Fibroblast of villous mesenchyme (primary cell): ENCODE results near the gene SP110. TPM values are rescaled to one million over a fixed set of nuclear protein-coding genes. Genes with fewer than 3 reads are reported as not detected.

Experiments
- DNase-seq: peaks from one replicate; pipeline ENCODE4 v3.0.0-alpha.2; 2010; ENCODE audit warnings: low read depth
- H3K4me3 ChIP-seq: 2 replicates; pipeline ENCODE4 v1.5.1; 2011; ENCODE audit warnings: low read depth, mild to moderate bottlenecking, low read length
- total RNA-seq: library from RNA; depleted of rRNA; stranded (reverse); fragments of >200 nt; gene quantifications from 2 replicates; pipeline ENCODE4 v1.2.3, GENCODE V29; 2012
- TF ChIP-seq, protein P1 (sequence below): IDR thresholded peaks from 2 replicates; pipeline ENCODE4 v1.5.1; 2012; ENCODE audit warnings: low read depth, mild to moderate bottlenecking, low read length; ENCODE audit not compliant: insufficient read depth

SP110 gene
- total RNA-seq, 1 donor, result 10.4 TPM

DNA sequence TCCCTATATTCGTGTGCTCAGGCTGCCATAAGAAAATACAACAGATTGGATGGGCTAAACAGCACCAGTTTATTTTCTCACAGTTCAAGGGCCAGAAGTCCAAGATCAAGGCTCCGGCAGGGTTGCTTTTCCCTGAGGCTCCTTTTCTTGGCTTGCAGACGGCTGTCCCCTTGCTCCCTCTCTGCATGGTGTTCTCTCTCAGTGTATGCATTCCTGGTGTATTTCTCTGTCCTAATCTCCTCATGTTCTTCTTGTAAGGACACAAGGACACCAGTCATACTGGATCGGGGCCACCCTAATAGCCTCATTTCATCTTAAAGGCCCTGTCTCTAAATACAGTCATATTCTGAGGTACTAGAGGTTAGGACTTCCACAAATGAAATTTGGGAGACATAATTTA is 88.4 kb downstream of the SP110 start:
- no peak overlapping the region for H3K4me3 ChIP-seq
- TF ChIP-seq, protein P1, sequence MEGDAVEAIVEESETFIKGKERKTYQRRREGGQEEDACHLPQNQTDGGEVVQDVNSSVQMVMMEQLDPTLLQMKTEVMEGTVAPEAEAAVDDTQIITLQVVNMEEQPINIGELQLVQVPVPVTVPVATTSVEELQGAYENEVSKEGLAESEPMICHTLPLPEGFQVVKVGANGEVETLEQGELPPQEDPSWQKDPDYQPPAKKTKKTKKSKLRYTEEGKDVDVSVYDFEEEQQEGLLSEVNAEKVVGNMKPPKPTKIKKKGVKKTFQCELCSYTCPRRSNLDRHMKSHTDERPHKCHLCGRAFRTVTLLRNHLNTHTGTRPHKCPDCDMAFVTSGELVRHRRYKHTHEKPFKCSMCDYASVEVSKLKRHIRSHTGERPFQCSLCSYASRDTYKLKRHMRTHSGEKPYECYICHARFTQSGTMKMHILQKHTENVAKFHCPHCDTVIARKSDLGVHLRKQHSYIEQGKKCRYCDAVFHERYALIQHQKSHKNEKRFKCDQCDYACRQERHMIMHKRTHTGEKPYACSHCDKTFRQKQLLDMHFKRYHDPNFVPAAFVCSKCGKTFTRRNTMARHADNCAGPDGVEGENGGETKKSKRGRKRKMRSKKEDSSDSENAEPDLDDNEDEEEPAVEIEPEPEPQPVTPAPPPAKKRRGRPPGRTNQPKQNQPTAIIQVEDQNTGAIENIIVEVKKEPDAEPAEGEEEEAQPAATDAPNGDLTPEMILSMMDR, result no peak
- no peak for DNase-seq

DNA sequence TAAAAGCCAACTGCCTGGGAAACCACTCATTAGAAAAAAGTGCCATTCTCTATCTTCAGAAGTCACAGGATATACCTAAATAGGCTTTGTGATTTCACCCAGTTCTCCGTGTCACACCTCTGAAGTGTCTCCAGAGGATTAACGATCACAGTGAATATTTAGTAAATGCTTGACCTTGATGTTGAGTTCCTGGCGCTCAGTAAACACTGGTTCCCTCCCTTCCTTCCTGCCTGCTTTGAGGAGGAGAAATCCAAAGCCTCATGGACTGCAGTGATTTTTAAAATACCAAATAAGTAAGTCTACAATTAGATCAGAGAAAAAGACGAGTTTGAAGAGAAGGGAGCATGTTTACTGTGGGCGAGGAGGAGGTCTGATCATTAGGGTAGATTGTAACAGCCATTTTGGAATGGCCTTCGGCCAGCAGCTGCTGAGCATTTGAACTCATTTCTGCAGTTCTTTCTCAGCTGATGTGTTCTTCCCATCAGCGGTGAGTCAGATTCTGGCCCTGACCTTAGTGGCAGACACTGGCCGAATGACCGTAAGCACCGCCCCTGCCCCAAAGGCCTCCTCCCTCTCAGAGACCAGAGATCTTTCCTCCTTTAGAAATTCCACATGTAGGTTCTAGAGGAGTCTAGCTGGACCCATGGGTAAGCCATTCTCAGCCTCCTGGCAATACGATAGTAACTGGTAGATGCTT is 89.0 kb downstream of the SP110 start:
- no peak overlapping the region for H3K4me3 ChIP-seq
- peak; percentile 93 for DNase-seq
- TF ChIP-seq, protein P1, result no peak

DNA sequence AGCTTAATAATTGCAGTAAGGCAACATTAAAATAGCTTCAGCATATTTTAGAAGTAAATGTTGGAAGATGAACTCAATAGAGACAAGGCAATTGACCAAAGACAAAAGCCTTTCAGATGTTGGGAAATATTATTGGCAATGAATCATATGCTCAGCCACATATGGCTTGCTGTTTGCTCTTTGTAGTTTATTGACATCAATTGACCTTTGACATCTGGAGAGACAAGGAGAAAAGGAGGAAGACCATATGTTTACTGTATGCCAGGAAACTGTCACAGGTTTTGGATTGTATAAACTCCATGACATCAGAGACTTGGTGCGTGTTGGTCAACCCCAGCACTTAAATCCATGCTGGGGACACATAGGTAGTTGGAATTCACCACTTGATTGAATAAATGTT is 90.4 kb downstream of the SP110 start:
- peak overlapping the region; percentile 26 for H3K4me3 ChIP-seq
- TF ChIP-seq, protein P1, result no peak
- DNase-seq, result peak; percentile 61

- peak; percentile 88 for DNase-seq
- TF ChIP-seq, protein P1, result no peak
- peak overlapping the region; percentile 26 for H3K4me3 ChIP-seq
These were observed 91.0 kb downstream of the SP110 start for GRCh38 chr2:230128623-230129342.

DNA sequence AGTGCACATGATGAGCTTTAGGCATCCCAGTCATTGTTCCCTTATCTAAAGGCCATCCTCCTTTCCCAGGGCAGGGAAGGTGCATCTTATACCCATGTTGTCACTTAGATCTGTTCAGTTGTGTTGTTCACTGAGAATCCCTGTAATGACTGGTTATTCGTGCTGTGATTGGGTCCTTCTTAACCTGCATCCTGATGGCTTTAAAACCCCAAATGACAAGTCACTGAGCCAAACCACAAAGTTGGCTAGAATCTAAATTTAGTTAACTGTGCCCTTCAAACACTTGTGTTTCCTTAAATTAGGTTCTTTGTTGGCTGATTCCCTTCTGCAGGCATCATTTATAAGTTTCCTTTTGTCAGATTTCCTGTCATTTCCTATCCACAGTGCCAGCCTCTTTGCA is 92.6 kb downstream of the SP110 start:
- no peak overlapping the region for H3K4me3 ChIP-seq
- TF ChIP-seq, protein P1, result no peak
- DNase-seq, result no peak

- DNase-seq, result no peak
- H3K4me3 ChIP-seq, result no peak overlapping the region
- TF ChIP-seq, protein P1, result no peak
These were observed 94.9 kb downstream of the SP110 start for GRCh38 chr2:230124757-230125431.
